GM21723 (cell line): ENCODE results near the gene KRTAP12-4.
"Not testable (repeated sequence)": the region's sequence is repeated elsewhere in the genome, so short reads cannot be mapped to it uniquely, and the experiment has no call there.

Source experiments
- ATAC-seq: cut with Tn5 transposase; IDR thresholded peaks from one replicate; pipeline ENCODE4 v1.9.1; 2021; ENCODE audit warnings: mild to moderate bottlenecking, moderate library complexity; ENCODE audit not compliant: unreplicated experiment

Gene KRTAP12-4

GRCh38 chr21:44687671-44688070 lies 33.2 kb upstream of the KRTAP12-4 start:
- no peak for ATAC-seq

GRCh38 chr21:44686843-44687561 lies 32.5 kb upstream of the KRTAP12-4 start:
- no peak for ATAC-seq

- ATAC-seq = no peak
These were observed 31.7 kb upstream of the KRTAP12-4 start for GRCh38 chr21:44686000-44686781.

- ATAC-seq = not testable (repeated sequence)
These were observed 30.6 kb upstream of the KRTAP12-4 start for GRCh38 chr21:44685050-44685449.

- ATAC-seq = no peak
These were observed 30.0 kb upstream of the KRTAP12-4 start for GRCh38 chr21:44684483-44684882.

GRCh38 chr21:44684077-44684476 lies 29.6 kb upstream of the KRTAP12-4 start:
- no peak for ATAC-seq

GRCh38 chr21:44682580-44683151 lies 28.2 kb upstream of the KRTAP12-4 start:
- no peak for ATAC-seq

GRCh38 chr21:44681861-44682579 lies 27.6 kb upstream of the KRTAP12-4 start, which contains the start of gene KRTAP12-1:
TSS of gene KRTAP12-1 (minus strand) at chr21:44682163. CDS start at chr21:44682123, 40 bp downstream.
- ATAC-seq = no peak

GRCh38 chr21:44681152-44681551 lies 26.7 kb upstream of the KRTAP12-4 start:
- no peak for ATAC-seq

GRCh38 chr21:44677881-44678280 lies 23.4 kb upstream of the KRTAP12-4 start:
- no peak for ATAC-seq

GRCh38 chr21:44671911-44672310 lies 17.5 kb upstream of the KRTAP12-4 start:
- ATAC-seq = no peak

GRCh38 chr21:44670642-44671432 lies 16.4 kb upstream of the KRTAP12-4 start:
- no peak for ATAC-seq

GRCh38 chr21:44667612-44668011 lies 13.2 kb upstream of the KRTAP12-4 start:
- ATAC-seq = no peak

- ATAC-seq = no peak
These were observed 12.2 kb upstream of the KRTAP12-4 start, which contains the start of gene KRTAP12-2 for GRCh38 chr21:44666401-44667320. TSS of gene KRTAP12-2 (minus strand) at chr21:44666927. CDS start at chr21:44666886, 41 bp downstream.

- ATAC-seq = no peak
These were observed 10.2 kb upstream of the KRTAP12-4 start for GRCh38 chr21:44664691-44665090.

- not testable (repeated sequence) for ATAC-seq
These were observed 7.1 kb upstream of the KRTAP12-4 start for GRCh38 chr21:44661567-44661966.

GRCh38 chr21:44658913-44659595 lies 4.6 kb upstream of the KRTAP12-4 start:
- ATAC-seq = no peak

GRCh38 chr21:44658541-44658910 lies 4.1 kb upstream of the KRTAP12-4 start:
- ATAC-seq = no peak
